DOHH2 (cell line): Measurements from ENCODE around the gene CD24.

Experiments used
- H3F3A ChIP-seq: fragments of 200-600 bp; sonication (generic), shearing (Covaris generic); 2 replicates; pipeline ENCODE4 v1.6.0; 2016; ENCODE audit warnings: antibody characterized with exemption, mild to moderate bottlenecking; ENCODE audit not compliant: control insufficient read depth, insufficient read depth
- H3K27ac ChIP-seq: fragments of 200-600 bp; sonication (generic); 2 replicates; pipeline ENCODE4 v1.5.1; 2014; ENCODE audit warnings: low read depth, mild to moderate bottlenecking, low read length, moderate library complexity
- H3K27me3 ChIP-seq: fragments of 200-600 bp; sonication (generic); 2 replicates; pipeline ENCODE4 v1.6.1; 2014; ENCODE audit warnings: mild to moderate bottlenecking, low read length, mixed read lengths; ENCODE audit not compliant: control insufficient read depth
- H3K36me3 ChIP-seq: fragments of 200-600 bp; sonication (generic); 2 replicates; pipeline ENCODE4 v1.6.1; 2014; ENCODE audit warnings: mild to moderate bottlenecking, low read length, moderate library complexity, mixed read lengths; ENCODE audit not compliant: control insufficient read depth
- H3K4me1 ChIP-seq: fragments of 200-600 bp; sonication (generic); 2 replicates; pipeline ENCODE4 v1.6.1; 2014; ENCODE audit warnings: mild to moderate bottlenecking, low read length, mixed read lengths; ENCODE audit not compliant: control insufficient read depth
- H3K4me2 ChIP-seq: fragments of 200-600 bp; sonication (generic); 2 replicates; pipeline ENCODE4 v1.6.0; 2014; ENCODE audit warnings: mild to moderate bottlenecking, low read length, moderate library complexity
- H3K4me3 ChIP-seq: fragments of 200-600 bp; sonication (generic); 2 replicates; pipeline ENCODE4 v1.5.1; 2014; ENCODE audit warnings: mild to moderate bottlenecking, low read length, mixed read lengths
- H3K79me2 ChIP-seq: fragments of 200-600 bp; sonication (generic); 2 replicates; pipeline ENCODE4 v1.6.1; 2014; ENCODE audit warnings: mild to moderate bottlenecking, low read length, mixed read lengths; ENCODE audit not compliant: control insufficient read depth
- H3K9me2 ChIP-seq: fragments of 200-600 bp; sonication (generic); replicated peaks from 2 replicates; pipeline ENCODE4 v1.6.1; 2014; ENCODE audit warnings: mild to moderate bottlenecking, low read length, mixed read lengths; ENCODE audit not compliant: control insufficient read depth
- H3K9me3 ChIP-seq: fragments of 200-600 bp; sonication (generic); 2 replicates; pipeline ENCODE4 v1.6.1; 2014; ENCODE audit warnings: antibody characterized with exemption, low read length, mixed read lengths; ENCODE audit not compliant: control insufficient read depth, insufficient read depth
- H4K20me1 ChIP-seq: fragments of 200-600 bp; sonication (generic); 2 replicates; pipeline ENCODE4 v1.6.0; 2014; ENCODE audit warnings: low read depth, mild to moderate bottlenecking, antibody characterized with exemption, low read length, moderate library complexity; ENCODE audit not compliant: control insufficient read depth, insufficient read depth
- EZH2phosphoT487 ChIP-seq: fragments of 200-600 bp; sonication (generic); IDR thresholded peaks from 2 replicates; pipeline ENCODE4 v1.6.1; 2017; ENCODE audit warnings: borderline replicate concordance, mild to moderate bottlenecking, antibody characterized with exemption, low read length, moderate library complexity, mixed read lengths
- TF ChIP-seq, protein P1 (sequence below): fragments of 200-600 bp; sonication (generic); IDR thresholded peaks from one replicate; pipeline ENCODE4 v1.5.1; 2014; ENCODE audit warnings: antibody characterized with exemption, mild to moderate bottlenecking, low read depth, low read length; ENCODE audit not compliant: poor library complexity, severe bottlenecking

CD24 gene

GRCh38 chr6:106966671-106967640, 7.6 kb downstream of the CD24 start:
- Histone ChIP-seq H3K36me3 (peaks cover 21% of the 10 kb centered on the region), H3K9me2 (no peaks in the 10 kb centered on the region), H3K79me2 (peaks cover 5% of the 10 kb centered on the region), H3K27ac (no peak overlapping the region), H3K27me3 (no peaks in the 10 kb centered on the region), H3K4me2 (no peak overlapping the region), H3F3A (peaks cover 12% of the 10 kb centered on the region; the same call in 1 of the 2 replicates), H3K9me3 (no peaks in the 10 kb centered on the region), H3K4me1 (peaks cover 5% of the 10 kb centered on the region), H3K4me3 (no peak overlapping the region), H4K20me1 (peaks cover 3% of the 10 kb centered on the region; the same call in 1 of the 2 replicates)
- TF ChIP-seq, protein P1, sequence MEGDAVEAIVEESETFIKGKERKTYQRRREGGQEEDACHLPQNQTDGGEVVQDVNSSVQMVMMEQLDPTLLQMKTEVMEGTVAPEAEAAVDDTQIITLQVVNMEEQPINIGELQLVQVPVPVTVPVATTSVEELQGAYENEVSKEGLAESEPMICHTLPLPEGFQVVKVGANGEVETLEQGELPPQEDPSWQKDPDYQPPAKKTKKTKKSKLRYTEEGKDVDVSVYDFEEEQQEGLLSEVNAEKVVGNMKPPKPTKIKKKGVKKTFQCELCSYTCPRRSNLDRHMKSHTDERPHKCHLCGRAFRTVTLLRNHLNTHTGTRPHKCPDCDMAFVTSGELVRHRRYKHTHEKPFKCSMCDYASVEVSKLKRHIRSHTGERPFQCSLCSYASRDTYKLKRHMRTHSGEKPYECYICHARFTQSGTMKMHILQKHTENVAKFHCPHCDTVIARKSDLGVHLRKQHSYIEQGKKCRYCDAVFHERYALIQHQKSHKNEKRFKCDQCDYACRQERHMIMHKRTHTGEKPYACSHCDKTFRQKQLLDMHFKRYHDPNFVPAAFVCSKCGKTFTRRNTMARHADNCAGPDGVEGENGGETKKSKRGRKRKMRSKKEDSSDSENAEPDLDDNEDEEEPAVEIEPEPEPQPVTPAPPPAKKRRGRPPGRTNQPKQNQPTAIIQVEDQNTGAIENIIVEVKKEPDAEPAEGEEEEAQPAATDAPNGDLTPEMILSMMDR: no peak
- no peak for TF ChIP-seq EZH2phosphoT487

DNA sequence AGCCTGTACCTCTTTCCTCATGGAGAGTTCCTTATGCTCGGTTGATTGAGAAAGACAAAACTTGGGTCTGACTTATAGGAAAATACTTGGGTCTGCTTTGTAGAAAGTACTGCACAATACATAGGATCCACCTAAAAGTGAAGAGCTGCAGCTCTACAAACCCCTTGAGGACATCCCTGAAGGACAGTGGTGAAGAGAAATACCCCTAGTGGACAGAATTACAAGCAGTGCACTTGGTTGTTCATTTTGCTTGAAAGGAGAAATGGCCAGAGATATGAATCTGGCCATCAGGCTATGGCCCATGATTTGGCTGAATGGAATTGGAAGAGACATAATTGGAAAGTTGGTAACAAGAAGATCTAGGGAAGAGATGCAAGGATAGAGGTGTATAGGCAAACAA, 8.3 kb downstream of the CD24 start:
- Histone ChIP-seq H3K79me2 (no peaks in the 10 kb centered on the region; the same call in 1 of the 2 replicates), H3K4me2 (no peak overlapping the region), H3K9me3 (no peaks in the 10 kb centered on the region), H4K20me1 (no peaks in the 10 kb centered on the region), H3K27me3 (no peaks in the 10 kb centered on the region), H3K36me3 (peaks cover 16% of the 10 kb centered on the region), H3K4me1 (no peaks in the 10 kb centered on the region), H3F3A (peaks cover 9% of the 10 kb centered on the region; the same call in 1 of the 2 replicates), H3K4me3 (no peak overlapping the region), H3K27ac (no peak overlapping the region), H3K9me2 (no peaks in the 10 kb centered on the region)
- no peak for TF ChIP-seq EZH2phosphoT487
- TF ChIP-seq, protein P1: peak; percentile 22

- Histone ChIP-seq H3K9me3 (no peaks in the 10 kb centered on the region), H3K27me3 (no peaks in the 10 kb centered on the region), H3K9me2 (no peaks in the 10 kb centered on the region), H3K27ac (no peak overlapping the region), H3K36me3 (peaks cover 12% of the 10 kb centered on the region), H3F3A (peaks cover 9% of the 10 kb centered on the region; the same call in 1 of the 2 replicates), H3K4me3 (no peak overlapping the region), H3K4me1 (no peaks in the 10 kb centered on the region), H3K79me2 (no peaks in the 10 kb centered on the region; the same call in 1 of the 2 replicates), H4K20me1 (no peaks in the 10 kb centered on the region), H3K4me2 (no peak overlapping the region)
- no peak for TF ChIP-seq EZH2phosphoT487
- TF ChIP-seq, protein P1: no peak
Observed at GRCh38 chr6:106964954-106965353, 9.6 kb downstream of the CD24 start.
